Heart right ventricle (tissue), 16 donors: Measurements from ENCODE around the gene PITX3. TPM values are rescaled to one million over a fixed set of nuclear protein-coding genes. Genes with fewer than 3 reads are reported as not detected.

Experiments
- ATAC-seq, 8 donors: fragments of 200-7000 bp; cut with Tn5 transposase; one replicate each; pipeline ENCODE4 v1.9.1; 2020; ENCODE audit warnings: mild to moderate bottlenecking in 8 of 8, moderate library complexity in 8 of 8, moderate number of reproducible peaks in 1 of 8
- DNase-seq, 2 donors: peaks; one replicate each; pipeline ENCODE4 v3.0.0-alpha.2; 2020
- H3K27ac ChIP-seq, 10 donors: fragments of 200-600 bp; sonication (generic) in 2 of 10; one replicate each; pipeline versions ENCODE4 v1.5.0 to v1.8.0; 2020 to 2022; ENCODE audit warnings: mild to moderate bottlenecking in 3 of 10
- H3K27me3 ChIP-seq, 7 donors: fragments of 200-600 bp; one replicate each; pipeline ENCODE4 v1.8.0; 2021 to 2022; ENCODE audit warnings: mild to moderate bottlenecking in 2 of 7
- H3K36me3 ChIP-seq, 9 donors: fragments of 200-600 bp; sonication (generic) in 1 of 9; one replicate each; pipeline versions ENCODE4 v1.5.0 to v1.8.0; 2020 to 2022; ENCODE audit warnings: mild to moderate bottlenecking in 2 of 9
- H3K4me1 ChIP-seq, 9 donors: fragments of 200-600 bp; sonication (generic) in 1 of 9; one replicate each; pipeline versions ENCODE4 v1.5.0 to v1.8.0; 2020 to 2022; ENCODE audit warnings: mild to moderate bottlenecking in 4 of 9
- H3K4me3 ChIP-seq, 10 donors: fragments of 200-600 bp; sonication (generic) in 2 of 10; one replicate each; pipeline versions ENCODE4 v1.5.0 to v1.8.0; 2020 to 2022; ENCODE audit warnings: mild to moderate bottlenecking in 7 of 10, moderate library complexity in 2 of 10
- H3K9me3 ChIP-seq, 11 donors: fragments of 200-600 bp in 10 of 11; sonication (generic) in 2 of 11; one replicate each; pipeline versions ENCODE4 v1.5.0 to v1.8.0; 2013 to 2022; ENCODE audit warnings: mild to moderate bottlenecking in 2 of 11, control low read depth in 1 of 11, moderate library complexity in 1 of 11
- WGBS, 2 donors: extraction: QIAGEN DNeasy Blood & Tissue Kit; methylation state at CpG; one replicate each; pipeline ENCODE4 v1.1.7; 2013; ENCODE audit warnings: inconsistent platforms in 1 of 2; 5-methylcytosine and 5-hydroxymethylcytosine counted together
- intact Hi-C, 10 donors: fragments of 100-400 bp; cut with DNase I; formaldehyde crosslinking; loops; one replicate each; pipeline versions ENCODE4 v1.11.1 to v1.14.2; 2022
- polyA plus RNA-seq, 2 donors: library from polyadenylated mRNA; stranded (reverse); fragments of 200-250 nt; gene quantifications; one replicate each; pipeline ENCODE4 v1.2.3, GENCODE V29; 2013
- total RNA-seq, 10 donors: library from RNA; stranded (reverse); fragmentation: NEBNext Ultra II Directional in 3 of 10; extraction: Animal tissue kit (Norgen Biotek cat#: 25700) in 3 of 10; gene quantifications; one replicate each; pipeline versions ENCODE4 v1.2.1 to v1.2.4, GENCODE V29; 2021 to 2023
- TF ChIP-seq, protein P1 (sequence below), 9 donors: fragments of 200-600 bp; sonication (generic) in 2 of 9; IDR thresholded peaks; one replicate each; pipeline versions ENCODE4 v1.5.0 to v1.8.0; 2021 to 2022; ENCODE audit warnings: antibody characterized with exemption in 9 of 9, mild to moderate bottlenecking in 5 of 9, moderate library complexity in 1 of 9
- donor health status: Arrhythmogenic right ventricular cardiomyopathy.
- donor health status: ischemic (EF 13 %, LVEDD 7.1; RV severe dilation, severe dysfunction).
- donor health status: healthy with polysubstance abuse.
- donor health status: DM: no; HTN: yes; CAD: no.
- donor health status: DM: no; HTN: no; CAD: no.
- donor health status: ischemic (EF 25% LVEDD 6.9; RV normal size, moderate dysfunction).
- donor health status: ischemic (EF 25% LVEDD 5.7; RV mildly dilated, moderate dysfunction).
- donor health status: healthy.
- donor health status: DM: yes; HTN: yes; CAD: no.
- donor health status: Ischemic cardiomyopathy.
- donor health status: ischemic (EF 35%, LVEDD 5.7; RV mildly dilated, moderate dysfunction).
- donor health status: nonischemic (EF 11% LVEDD 7.7; RV severe dilation, severe dysfunction).
- donor health status: DM: yes; HTN: yes; CAD: no.
- donor health status: PGD.
- donor health status: ischemic (EF 29% LVEDD 5.4; RV normal size, mild dysfunction).
- donor health status: nonischemic (EF 23%, LVEDD 6.1; RV moderate dilation, normal function).

The PITX3 gene
- total and polyA plus RNA-seq, 12 donors, result 0.21 to 10.4 (median 1.1) TPM

DNA sequence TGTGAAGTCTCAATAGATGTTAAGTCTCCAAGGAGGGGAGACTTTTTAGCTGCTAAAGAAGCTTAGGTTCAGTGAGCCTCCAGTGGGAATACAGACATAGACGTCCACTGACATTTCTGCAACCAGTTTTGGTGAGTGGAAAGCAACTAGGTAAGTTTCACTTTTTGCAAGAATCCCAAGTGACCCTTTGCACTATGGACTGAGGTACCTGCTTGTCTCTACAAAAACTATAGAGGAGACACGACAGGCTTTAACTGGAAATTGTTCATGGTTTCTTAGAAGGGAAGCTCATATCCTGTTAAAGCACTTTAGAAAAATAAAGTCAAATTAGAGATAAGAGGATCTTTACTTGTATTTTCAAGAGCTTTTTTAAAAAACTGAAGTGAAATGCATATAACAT is 42.6 kb upstream of the PITX3 start:
- 22 to 32% methylated on average over 2 of the region's 2 CpGs for WGBS, 2 donors
- TF ChIP-seq, protein P1, sequence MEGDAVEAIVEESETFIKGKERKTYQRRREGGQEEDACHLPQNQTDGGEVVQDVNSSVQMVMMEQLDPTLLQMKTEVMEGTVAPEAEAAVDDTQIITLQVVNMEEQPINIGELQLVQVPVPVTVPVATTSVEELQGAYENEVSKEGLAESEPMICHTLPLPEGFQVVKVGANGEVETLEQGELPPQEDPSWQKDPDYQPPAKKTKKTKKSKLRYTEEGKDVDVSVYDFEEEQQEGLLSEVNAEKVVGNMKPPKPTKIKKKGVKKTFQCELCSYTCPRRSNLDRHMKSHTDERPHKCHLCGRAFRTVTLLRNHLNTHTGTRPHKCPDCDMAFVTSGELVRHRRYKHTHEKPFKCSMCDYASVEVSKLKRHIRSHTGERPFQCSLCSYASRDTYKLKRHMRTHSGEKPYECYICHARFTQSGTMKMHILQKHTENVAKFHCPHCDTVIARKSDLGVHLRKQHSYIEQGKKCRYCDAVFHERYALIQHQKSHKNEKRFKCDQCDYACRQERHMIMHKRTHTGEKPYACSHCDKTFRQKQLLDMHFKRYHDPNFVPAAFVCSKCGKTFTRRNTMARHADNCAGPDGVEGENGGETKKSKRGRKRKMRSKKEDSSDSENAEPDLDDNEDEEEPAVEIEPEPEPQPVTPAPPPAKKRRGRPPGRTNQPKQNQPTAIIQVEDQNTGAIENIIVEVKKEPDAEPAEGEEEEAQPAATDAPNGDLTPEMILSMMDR (IDR thresholded peaks at IDR 0.05), result no peak
- Histone ChIP-seq H3K9me3 (no peaks in the 10 kb centered on the region), H3K27ac (peak overlapping the region in 6 of 10 donors; percentile 0 to 88 (median 70)), H3K36me3 (peaks cover 0 to 20% (median 0%) of the 10 kb centered on the region in 9 donors), H3K27me3 (no peaks in the 10 kb centered on the region), H3K4me3 (no peak overlapping the region), H3K4me1 (peaks cover 8 to 96% (median 61%) of the 10 kb centered on the region in 9 donors)
- ATAC-seq, result no peak
- no peak for DNase-seq
- intact Hi-C loops, result loop anchor here in 3 of 10 donors (5.0 to 10.0 kb wide), 3 partner anchors 48 to 53 kb away; no protein-coding TSS in a partner anchor

DNA sequence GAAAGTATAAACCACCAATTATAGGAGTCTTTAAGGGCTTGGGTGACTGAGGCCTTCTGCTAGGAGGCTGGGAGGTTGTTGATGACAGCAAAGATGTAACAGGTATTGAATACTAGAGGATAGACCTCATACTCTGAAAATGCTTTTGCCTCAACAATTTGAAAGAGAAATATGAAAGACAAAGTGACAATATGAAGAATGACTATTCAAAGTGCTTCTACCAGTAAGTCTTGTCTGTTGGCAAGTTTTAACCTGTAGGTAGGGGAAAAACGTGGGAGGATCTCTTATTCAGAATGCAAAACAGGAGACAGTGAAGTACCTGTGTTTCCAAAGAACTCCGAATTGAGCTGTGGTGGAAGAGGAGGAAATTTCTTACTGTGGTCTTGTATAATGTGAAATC is 42.2 kb upstream of the PITX3 start:
- ATAC-seq (no peak), DNase-seq (no peak)
- 44 to 54% methylated on average over 2 of the region's 2 CpGs for WGBS, 2 donors
- Histone ChIP-seq H3K4me1 (peaks cover 8 to 97% (median 65%) of the 10 kb centered on the region in 9 donors), H3K9me3 (no peaks in the 10 kb centered on the region), H3K27ac (peak overlapping the region in 5 of 10 donors; percentile 23 to 88 (median 85)), H3K27me3 (no peaks in the 10 kb centered on the region), H3K36me3 (peaks cover 0 to 20% (median 0%) of the 10 kb centered on the region in 9 donors), H3K4me3 (no peak overlapping the region)
- intact Hi-C loops, result loop anchor here in 3 of 10 donors (5.0 to 10.0 kb wide), 3 partner anchors 49 to 54 kb away; no protein-coding TSS in a partner anchor
- TF ChIP-seq, protein P1 (IDR thresholded peaks at IDR 0.05), result no peak

DNA sequence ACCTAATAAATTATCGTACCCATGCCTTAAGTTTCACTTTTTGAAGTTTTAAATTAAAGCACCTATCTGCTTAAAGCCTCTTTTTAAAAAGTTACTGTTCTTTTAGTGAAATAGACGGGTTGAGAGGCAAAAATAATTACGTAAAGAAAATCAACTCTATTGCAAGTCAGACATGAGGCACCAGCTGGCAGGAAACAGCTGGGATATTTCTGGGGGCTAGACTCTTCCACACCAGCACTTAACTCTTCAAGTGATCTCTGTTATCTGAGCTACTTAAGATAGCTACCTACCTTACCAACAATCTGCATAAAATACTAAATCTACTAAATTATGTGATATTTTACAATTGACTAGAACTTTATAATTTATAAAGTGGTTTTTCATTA is 39.8 kb upstream of the PITX3 start:
- intact Hi-C loops, result loop anchor here in 4 of 10 donors (2.0 to 10.0 kb wide), 4 partner anchors 34 to 56 kb away; no protein-coding TSS in a partner anchor
- Histone ChIP-seq H3K4me1 (peaks cover 8 to 77% (median 59%) of the 10 kb centered on the region in 9 donors), H3K27ac (peak overlapping the region; percentile 46 to 88 (median 82)), H3K27me3 (no peaks in the 10 kb centered on the region), H3K36me3 (peaks cover 0 to 33% (median 0%) of the 10 kb centered on the region in 9 donors), H3K4me3 (peak overlapping the region in 9 of 10 donors; percentile 4 to 42 (median 28)), H3K9me3 (no peaks in the 10 kb centered on the region)
- ATAC-seq (peak in 2 of 8 donors; percentile 27 to 49), DNase-seq (no peak)
- TF ChIP-seq, protein P1 (IDR thresholded peaks at IDR 0.05), result no peak
- WGBS, 2 donors, result 1 to 4% methylated on average over 3 of the region's 3 CpGs

DNA sequence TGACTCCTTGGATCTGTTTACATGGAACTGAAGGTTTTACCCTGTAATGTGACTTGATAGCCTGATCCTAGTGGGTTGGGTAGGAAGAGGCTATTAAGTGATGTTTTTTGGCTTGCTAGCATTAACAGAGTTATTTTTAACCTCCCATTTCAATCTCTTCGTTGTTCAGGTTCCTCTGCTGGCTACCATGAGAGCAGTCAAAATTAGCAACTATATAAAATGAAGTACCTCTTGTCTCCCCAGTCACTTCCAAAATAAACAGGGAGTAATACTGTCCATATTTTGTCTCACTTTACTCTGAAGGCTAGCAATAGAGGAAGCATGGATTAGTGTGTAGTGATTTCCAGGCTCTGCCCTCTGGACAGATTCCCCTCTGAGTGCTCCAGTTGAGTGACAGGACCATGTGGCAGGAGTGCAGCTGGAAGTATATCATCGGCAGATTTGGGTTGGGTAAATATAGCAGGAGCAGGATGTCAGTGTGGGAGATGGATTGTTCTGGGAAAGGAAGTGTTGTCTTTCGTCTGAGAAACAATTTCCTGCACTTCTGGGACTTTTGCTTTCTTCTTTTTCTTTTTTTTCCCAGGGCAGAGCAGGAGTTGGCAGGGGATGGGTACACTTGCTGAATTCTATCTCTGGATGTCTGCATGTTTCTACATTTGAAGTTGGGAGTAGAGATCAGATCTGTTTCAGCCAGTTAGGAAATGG is 39.2 kb upstream of the PITX3 start:
- Histone ChIP-seq H3K36me3 (peaks cover 0 to 33% (median 0%) of the 10 kb centered on the region in 9 donors), H3K4me3 (peak overlapping the region in 9 of 10 donors; percentile 4 to 42 (median 28)), H3K9me3 (no peaks in the 10 kb centered on the region), H3K27ac (peak overlapping the region; percentile 46 to 88 (median 82)), H3K4me1 (peaks cover 8 to 75% (median 57%) of the 10 kb centered on the region in 9 donors), H3K27me3 (no peaks in the 10 kb centered on the region)
- DNase-seq, result peak in 1 of 2 donors; percentile 71
- peak; percentile 88 to 96 (median 93) for ATAC-seq
- WGBS, 2 donors, result 0% methylated on average over 3 of the region's 3 CpGs
- intact Hi-C loops, result loop anchor here in 4 of 10 donors (1.0 to 10.0 kb wide), 5 partner anchors 34 to 57 kb away; no protein-coding TSS in a partner anchor
- TF ChIP-seq, protein P1 (IDR thresholded peaks at IDR 0.05), result no peak
